Measurements from ENCODE around the gene PSMG3. TPM values are rescaled to one million over a fixed set of nuclear protein-coding genes. Genes with fewer than 3 reads are reported as not detected.

Gene PSMG3
- total RNA-seq, 1 donor from 2014 or later = 31.7 TPM

- TF ChIP-seq CTCF (IDR thresholded peaks at IDR 0.05) = no peak
- DNase-seq (ENCODE audit: low spot score) = no peak
- Mint-ChIP-seq H3K4me1 (ENCODE audit: low read depth) (peaks cover 51% of the 10 kb centered on the region), H3K27ac (ENCODE audit: unreplicated experiment) (peak overlapping the region; percentile 98), H3K4me3 (ENCODE audit: unreplicated experiment) (no peak overlapping the region), H3K27me3 (ENCODE audit: low read depth) (no peaks in the 10 kb centered on the region), H3K9me3 (ENCODE audit: low read depth) (no peaks in the 10 kb centered on the region), H3K36me3 (ENCODE audit: low read depth) (no peaks in the 10 kb centered on the region)
Observed at GRCh38 chr7:1534330-1535099, 35.3 kb downstream of the PSMG3 start.

GRCh38 chr7:1533547-1534329, 36.1 kb downstream of the PSMG3 start:
- H3K4me3 Mint-ChIP-seq (ENCODE audit: unreplicated experiment) = peak overlapping the region; percentile 77
- no peaks in the 10 kb centered on the region for H3K36me3 Mint-ChIP-seq (ENCODE audit: low read depth)
- TF ChIP-seq CTCF (IDR thresholded peaks at IDR 0.05) = no peak
- no peaks in the 10 kb centered on the region for H3K27me3 Mint-ChIP-seq (ENCODE audit: low read depth)
- H3K9me3 Mint-ChIP-seq (ENCODE audit: low read depth) = no peaks in the 10 kb centered on the region
- no peak for DNase-seq (ENCODE audit: low spot score)
- peaks cover 48% of the 10 kb centered on the region for H3K4me1 Mint-ChIP-seq (ENCODE audit: low read depth)
- peak overlapping the region; percentile 98 for H3K27ac Mint-ChIP-seq (ENCODE audit: unreplicated experiment)

GRCh38 chr7:1533255-1533546, 36.6 kb downstream of the PSMG3 start:
- Mint-ChIP-seq H3K9me3 (ENCODE audit: low read depth) (no peaks in the 10 kb centered on the region), H3K27me3 (ENCODE audit: low read depth) (no peaks in the 10 kb centered on the region), H3K4me3 (ENCODE audit: unreplicated experiment) (peak overlapping the region; percentile 77), H3K27ac (ENCODE audit: unreplicated experiment) (peak overlapping the region; percentile 98), H3K36me3 (ENCODE audit: low read depth) (no peaks in the 10 kb centered on the region), H3K4me1 (ENCODE audit: low read depth) (peaks cover 48% of the 10 kb centered on the region)
- no peak for TF ChIP-seq CTCF (IDR thresholded peaks at IDR 0.05)
- no peak for DNase-seq (ENCODE audit: low spot score)

GRCh38 chr7:1532456-1533254, 37.2 kb downstream of the PSMG3 start:
- no peak for DNase-seq (ENCODE audit: low spot score)
- H3K27ac Mint-ChIP-seq (ENCODE audit: unreplicated experiment) = peak overlapping the region; percentile 98
- peak overlapping the region; percentile 77 for H3K4me3 Mint-ChIP-seq (ENCODE audit: unreplicated experiment)

More at GRCh38 chr7:1532456-1533254, 37.2 kb downstream of the PSMG3 start:
- Mint-ChIP-seq H3K27me3 (ENCODE audit: low read depth) (no peaks in the 10 kb centered on the region), H3K9me3 (ENCODE audit: low read depth) (no peaks in the 10 kb centered on the region), H3K36me3 (ENCODE audit: low read depth) (no peaks in the 10 kb centered on the region), H3K4me1 (ENCODE audit: low read depth) (peaks cover 44% of the 10 kb centered on the region)
- no peak for TF ChIP-seq CTCF (IDR thresholded peaks at IDR 0.05)
